GM18909 (cell line): ENCODE results near the gene NBPF6.
"Not testable (repeated sequence)": the region's sequence is repeated elsewhere in the genome, so short reads cannot be mapped to it uniquely, and the experiment has no call there.

Source experiments
- ATAC-seq: cut with Tn5 transposase; IDR thresholded peaks from one replicate; pipeline ENCODE4 v1.9.1; 2021; ENCODE audit warnings: mild to moderate bottlenecking; ENCODE audit not compliant: unreplicated experiment, poor library complexity

NBPF6 gene

GRCh38 chr1:108450043-108450442, at the start of gene NBPF6:
TSS of gene NBPF6 (plus strand) at chr1:108450343. CDS start at chr1:108450602, 259 bp downstream.
- ATAC-seq, result not testable (repeated sequence)

GRCh38 chr1:108411098-108411833, 38.9 kb upstream of the NBPF6 start:
- not testable (repeated sequence) for ATAC-seq

GRCh38 chr1:108420129-108420528, 30.0 kb upstream of the NBPF6 start:
- not testable (repeated sequence) for ATAC-seq

- ATAC-seq, result peak; percentile 70
Measured at GRCh38 chr1:108421061-108421916, 28.9 kb upstream of the NBPF6 start.

- ATAC-seq, result not testable (repeated sequence)
Measured at GRCh38 chr1:108426877-108427276, 23.3 kb upstream of the NBPF6 start.

- not testable (repeated sequence) for ATAC-seq
Measured at GRCh38 chr1:108432002-108432401, 18.1 kb upstream of the NBPF6 start.

GRCh38 chr1:108433404-108433803, 16.7 kb upstream of the NBPF6 start:
- not testable (repeated sequence) for ATAC-seq

GRCh38 chr1:108438536-108438935, 11.6 kb upstream of the NBPF6 start:
- peak; percentile 79 for ATAC-seq

GRCh38 chr1:108454521-108454920, 4.4 kb downstream of the NBPF6 start:
- ATAC-seq, result not testable (repeated sequence)

- not testable (repeated sequence) for ATAC-seq
Measured at GRCh38 chr1:108458661-108459060, 8.5 kb downstream of the NBPF6 start.

GRCh38 chr1:108461758-108462157, 11.6 kb downstream of the NBPF6 start:
- ATAC-seq, result not testable (repeated sequence)

GRCh38 chr1:108463962-108464361, 13.8 kb downstream of the NBPF6 start:
- not testable (repeated sequence) for ATAC-seq

GRCh38 chr1:108466166-108466565, 16.0 kb downstream of the NBPF6 start:
- not testable (repeated sequence) for ATAC-seq

- ATAC-seq, result not testable (repeated sequence)
Measured at GRCh38 chr1:108467155-108467554, 17.0 kb downstream of the NBPF6 start.

- not testable (repeated sequence) for ATAC-seq
Measured at GRCh38 chr1:108470750-108471149, 20.6 kb downstream of the NBPF6 start.

- not testable (repeated sequence) for ATAC-seq
Measured at GRCh38 chr1:108474516-108474915, 24.4 kb downstream of the NBPF6 start.

- no peak for ATAC-seq
Measured at GRCh38 chr1:108478429-108479015, 28.4 kb downstream of the NBPF6 start.

GRCh38 chr1:108482708-108483107, 32.6 kb downstream of the NBPF6 start:
- no peak for ATAC-seq

- ATAC-seq, result not testable (repeated sequence)
Measured at GRCh38 chr1:108485990-108486389, 35.8 kb downstream of the NBPF6 start.

- ATAC-seq, result not testable (repeated sequence)
Measured at GRCh38 chr1:108486707-108487106, 36.6 kb downstream of the NBPF6 start.

GRCh38 chr1:108495008-108495407, 44.9 kb downstream of the NBPF6 start:
- ATAC-seq, result not testable (repeated sequence)
